ENCODE results near the gene CNPPD1. TPM values are rescaled to one million over a fixed set of nuclear protein-coding genes. Genes with fewer than 3 reads are reported as not detected.

Gene CNPPD1
- total RNA-seq, 1 donor from 2014 or later, result 61.5 TPM

DNA sequence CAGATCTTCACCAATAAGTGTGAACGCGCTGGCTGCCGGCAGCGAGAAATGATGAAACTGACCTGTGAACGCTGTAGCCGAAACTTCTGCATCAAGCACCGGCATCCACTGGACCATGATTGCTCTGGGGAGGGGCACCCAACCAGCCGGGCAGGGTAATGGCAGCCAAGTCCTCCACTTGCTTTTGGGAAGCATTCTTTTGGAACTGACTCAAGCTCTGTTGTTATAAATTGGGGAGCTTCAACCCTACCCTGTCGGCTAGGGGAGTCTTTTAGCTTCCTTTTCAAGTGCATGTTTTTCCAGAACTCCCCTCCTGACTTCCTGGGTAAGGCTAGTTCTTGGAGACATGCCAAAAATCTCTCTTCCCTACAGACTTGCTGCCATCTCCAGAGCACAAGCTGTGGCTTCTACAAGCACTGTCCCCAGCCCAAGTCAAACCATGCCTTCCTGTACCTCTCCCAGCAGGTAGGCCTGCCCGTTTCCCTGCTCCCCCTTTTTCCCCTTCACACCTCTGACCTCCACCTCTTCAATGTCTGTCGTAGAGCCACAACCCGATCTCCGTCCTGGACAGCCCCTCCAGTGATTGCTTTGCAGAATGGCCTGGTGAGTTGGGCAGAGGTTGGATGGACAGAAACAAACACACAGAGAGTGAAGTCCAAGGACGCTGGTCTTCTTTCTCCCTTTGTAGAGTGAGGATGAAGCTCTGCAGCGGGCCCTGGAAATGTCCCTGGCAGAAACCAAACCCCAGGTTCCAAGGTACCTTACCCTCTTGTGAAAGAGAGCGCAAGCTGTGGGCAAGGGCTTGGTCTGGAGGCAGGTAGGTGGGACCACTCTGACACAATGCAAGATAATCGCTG is 31.4 kb upstream of the CNPPD1 start:
- no peaks in the 10 kb centered on the region for H3K27me3 Mint-ChIP-seq (ENCODE audit: unreplicated experiment)
- TF ChIP-seq, protein P1, sequence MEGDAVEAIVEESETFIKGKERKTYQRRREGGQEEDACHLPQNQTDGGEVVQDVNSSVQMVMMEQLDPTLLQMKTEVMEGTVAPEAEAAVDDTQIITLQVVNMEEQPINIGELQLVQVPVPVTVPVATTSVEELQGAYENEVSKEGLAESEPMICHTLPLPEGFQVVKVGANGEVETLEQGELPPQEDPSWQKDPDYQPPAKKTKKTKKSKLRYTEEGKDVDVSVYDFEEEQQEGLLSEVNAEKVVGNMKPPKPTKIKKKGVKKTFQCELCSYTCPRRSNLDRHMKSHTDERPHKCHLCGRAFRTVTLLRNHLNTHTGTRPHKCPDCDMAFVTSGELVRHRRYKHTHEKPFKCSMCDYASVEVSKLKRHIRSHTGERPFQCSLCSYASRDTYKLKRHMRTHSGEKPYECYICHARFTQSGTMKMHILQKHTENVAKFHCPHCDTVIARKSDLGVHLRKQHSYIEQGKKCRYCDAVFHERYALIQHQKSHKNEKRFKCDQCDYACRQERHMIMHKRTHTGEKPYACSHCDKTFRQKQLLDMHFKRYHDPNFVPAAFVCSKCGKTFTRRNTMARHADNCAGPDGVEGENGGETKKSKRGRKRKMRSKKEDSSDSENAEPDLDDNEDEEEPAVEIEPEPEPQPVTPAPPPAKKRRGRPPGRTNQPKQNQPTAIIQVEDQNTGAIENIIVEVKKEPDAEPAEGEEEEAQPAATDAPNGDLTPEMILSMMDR (IDR thresholded peaks at IDR 0.05; ENCODE audit: partially characterized antibody, unreplicated experiment), result no peak
- H3K9me3 Mint-ChIP-seq (ENCODE audit: unreplicated experiment), result peaks cover 14% of the 10 kb centered on the region
- no peaks in the 10 kb centered on the region for H3K36me3 Mint-ChIP-seq (ENCODE audit: unreplicated experiment)
- peaks cover 5% of the 10 kb centered on the region for H3K4me1 Mint-ChIP-seq (ENCODE audit: low read depth, unreplicated experiment)
- H3K4me3 Mint-ChIP-seq (ENCODE audit: unreplicated experiment), result peak overlapping the region; percentile 89
- no peak for DNase-seq
- peak overlapping the region; percentile 0 for H3K27ac Mint-ChIP-seq (ENCODE audit: unreplicated experiment)

DNA sequence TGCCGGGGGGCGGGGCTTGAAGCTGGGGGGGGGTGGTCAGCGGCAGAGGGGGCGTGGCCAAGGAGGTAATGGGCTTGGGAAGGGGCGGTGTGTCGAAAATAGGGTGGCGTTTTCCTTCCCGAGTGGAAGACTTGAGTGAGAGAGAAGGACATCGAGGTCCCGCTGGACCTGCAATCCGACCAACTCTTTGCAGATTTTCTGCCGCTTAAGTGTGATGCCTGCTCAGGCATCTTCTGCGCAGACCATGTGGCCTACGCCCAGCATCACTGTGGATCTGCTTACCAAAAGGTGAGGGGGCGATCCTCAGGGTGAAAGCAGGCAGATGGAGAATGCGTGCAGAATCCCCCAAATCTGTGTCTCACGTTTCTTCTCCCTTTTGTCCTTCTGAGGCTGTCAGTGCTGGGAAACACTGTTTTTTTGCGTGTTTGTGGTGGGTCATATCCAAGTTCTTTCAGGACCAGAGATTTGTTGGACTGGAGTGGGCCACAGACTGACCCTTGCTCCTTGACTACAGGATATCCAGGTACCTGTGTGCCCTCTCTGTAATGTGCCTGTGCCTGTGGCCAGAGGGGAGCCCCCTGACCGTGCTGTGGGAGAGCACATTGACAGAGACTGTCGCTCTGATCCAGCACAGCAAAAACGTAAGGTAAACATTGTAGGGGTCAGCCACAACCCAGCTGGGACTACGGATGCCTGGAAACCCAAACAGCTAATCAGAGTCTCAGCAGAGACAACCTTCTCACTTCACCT is 30.6 kb upstream of the CNPPD1 start:
- peak overlapping the region; percentile 80 for H3K27ac Mint-ChIP-seq (ENCODE audit: unreplicated experiment)
- H3K4me1 Mint-ChIP-seq (ENCODE audit: low read depth, unreplicated experiment), result peaks cover 5% of the 10 kb centered on the region
- peak overlapping the region; percentile 89 for H3K4me3 Mint-ChIP-seq (ENCODE audit: unreplicated experiment)

DNA sequence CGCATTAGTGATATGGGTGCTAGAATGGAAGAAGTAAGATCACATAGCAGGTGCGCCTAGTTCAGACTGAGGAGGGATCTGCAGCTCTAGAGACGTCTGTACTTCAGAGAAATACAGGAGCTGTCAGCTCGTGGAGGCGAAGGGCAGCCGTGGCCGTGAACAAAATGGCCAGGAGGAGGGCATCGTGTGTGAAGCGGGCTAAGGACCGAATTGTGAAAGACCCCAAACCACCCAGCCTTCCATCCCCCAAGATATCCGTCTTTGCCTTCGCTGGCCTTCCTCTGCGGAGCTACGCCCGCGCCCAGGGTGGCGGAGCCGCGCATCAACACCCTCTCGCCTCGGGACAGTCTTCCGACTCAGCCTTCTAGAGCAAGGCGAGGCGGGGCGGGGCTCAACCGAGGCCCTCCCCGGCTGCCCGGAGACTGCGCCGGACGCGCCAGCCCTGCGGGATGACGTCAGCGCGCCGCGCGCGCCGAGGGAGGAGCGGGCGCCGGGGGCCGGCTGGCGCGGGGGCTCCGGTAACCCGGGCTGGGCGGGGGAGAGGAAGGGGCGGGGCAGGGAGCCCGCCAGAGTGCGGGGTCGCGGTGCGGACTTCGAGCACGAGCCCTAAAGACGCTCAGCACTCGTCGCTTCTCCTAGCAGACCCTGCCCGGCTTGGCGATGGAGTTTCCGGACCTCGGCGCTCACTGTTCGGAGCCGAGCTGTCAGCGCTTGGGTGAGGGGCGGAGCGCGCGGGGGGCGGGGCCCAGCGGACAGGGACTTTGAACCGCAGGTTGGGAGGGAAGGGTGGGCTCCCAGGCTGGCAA is 29.8 kb upstream of the CNPPD1 start, which contains the start of gene ZFAND2B:
Gene ZFAND2B, plus strand, starts transcription at position 455 of the 806 bp plus-strand sequence. Its CDS starts 206 bp downstream, at position 661.
- no peaks in the 10 kb centered on the region for H3K27me3 Mint-ChIP-seq (ENCODE audit: unreplicated experiment)
- peaks cover 12% of the 10 kb centered on the region for H3K9me3 Mint-ChIP-seq (ENCODE audit: unreplicated experiment)
- peaks cover 5% of the 10 kb centered on the region for H3K4me1 Mint-ChIP-seq (ENCODE audit: low read depth, unreplicated experiment)
- DNase-seq, result peak; percentile 96
- peak within 1 kb of the TSS; percentile 89 for H3K4me3 Mint-ChIP-seq (ENCODE audit: unreplicated experiment)
- peak within 1 kb of the TSS; percentile 92 for H3K27ac Mint-ChIP-seq (ENCODE audit: unreplicated experiment)
- TF ChIP-seq, protein P1 (IDR thresholded peaks at IDR 0.05; ENCODE audit: partially characterized antibody, unreplicated experiment), result no peak
- no peaks in the 10 kb centered on the region for H3K36me3 Mint-ChIP-seq (ENCODE audit: unreplicated experiment)

More for the DNA sequence above, 30.6 kb upstream of the CNPPD1 start:
- Mint-ChIP-seq H3K27me3 (ENCODE audit: unreplicated experiment) (no peaks in the 10 kb centered on the region), H3K9me3 (ENCODE audit: unreplicated experiment) (peaks cover 14% of the 10 kb centered on the region), H3K36me3 (ENCODE audit: unreplicated experiment) (no peaks in the 10 kb centered on the region)
- TF ChIP-seq, protein P1 (IDR thresholded peaks at IDR 0.05; ENCODE audit: partially characterized antibody, unreplicated experiment), result no peak
- no peak for DNase-seq

DNA sequence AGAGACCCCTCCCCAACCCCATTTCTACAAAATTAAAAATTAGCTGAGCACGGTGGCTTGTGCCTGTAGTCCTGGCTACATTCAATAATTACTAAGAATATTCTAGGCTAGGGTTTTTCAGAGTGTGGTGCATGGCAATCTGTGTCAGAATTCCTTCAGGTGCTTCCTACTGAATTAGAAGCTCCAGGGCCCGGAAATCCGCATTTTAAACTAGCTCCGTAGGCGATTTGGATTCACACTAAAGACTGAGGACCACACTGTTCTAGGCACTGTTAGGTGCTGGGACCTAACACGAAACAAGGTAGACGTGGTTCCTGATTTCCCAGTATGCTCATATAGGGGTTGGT is 29.2 kb upstream of the CNPPD1 start:
- H3K27me3 Mint-ChIP-seq (ENCODE audit: unreplicated experiment), result no peaks in the 10 kb centered on the region

More for the DNA sequence above, 29.2 kb upstream of the CNPPD1 start:
- Mint-ChIP-seq H3K4me3 (ENCODE audit: unreplicated experiment) (peak overlapping the region; percentile 89), H3K27ac (ENCODE audit: unreplicated experiment) (peak overlapping the region; percentile 92), H3K9me3 (ENCODE audit: unreplicated experiment) (peaks cover 12% of the 10 kb centered on the region), H3K36me3 (ENCODE audit: unreplicated experiment) (no peaks in the 10 kb centered on the region), H3K4me1 (ENCODE audit: low read depth, unreplicated experiment) (peaks cover 5% of the 10 kb centered on the region)
- no peak for DNase-seq
- TF ChIP-seq, protein P1 (IDR thresholded peaks at IDR 0.05; ENCODE audit: partially characterized antibody, unreplicated experiment), result no peak
